Mammary epithelial cell (primary cell): Measurements from ENCODE around the gene RNU1-4.
"Not testable (repeated sequence)": the region's sequence is repeated elsewhere in the genome, so short reads cannot be mapped to it uniquely, and the experiment has no call there.

Experiments used
- EZH2 ChIP-seq: IDR thresholded peaks from 2 replicates; pipeline ENCODE4 v1.6.1; 2012; ENCODE audit warnings: low read length, inconsistent platforms, borderline replicate concordance
- TF ChIP-seq, protein P1 (sequence below), 2 donors: IDR thresholded peaks in 1 of 2; conservative IDR thresholded peaks in 1 of 2; 2 replicates each; pipeline ENCODE4 v1.5.1; 2011 to 2012; ENCODE audit warnings: inconsistent platforms in 2 of 2, low read length in 2 of 2, mild to moderate bottlenecking in 2 of 2, control low read depth in 1 of 2, low read depth in 1 of 2; ENCODE audit not compliant: insufficient read depth in 1 of 2; ENCODE audit errors: extremely low read depth in 1 of 2

DNA sequence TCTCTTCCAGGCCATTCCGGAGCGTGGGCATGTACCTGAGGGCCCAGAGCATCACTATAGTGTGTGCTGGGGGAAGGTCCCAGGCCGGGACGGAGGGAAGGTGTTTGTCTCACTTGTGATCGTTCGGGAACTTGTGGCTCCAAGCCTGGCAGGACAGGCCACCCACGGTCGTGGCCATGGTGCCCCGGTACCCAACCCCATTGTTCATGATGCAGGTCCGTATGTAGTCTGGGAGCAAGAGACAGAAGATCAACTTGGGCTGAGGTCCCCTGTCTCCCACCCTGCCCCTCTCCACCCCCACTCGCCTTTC, 20.1 kb downstream of the RNU1-4 start:
- TF ChIP-seq, protein P1, sequence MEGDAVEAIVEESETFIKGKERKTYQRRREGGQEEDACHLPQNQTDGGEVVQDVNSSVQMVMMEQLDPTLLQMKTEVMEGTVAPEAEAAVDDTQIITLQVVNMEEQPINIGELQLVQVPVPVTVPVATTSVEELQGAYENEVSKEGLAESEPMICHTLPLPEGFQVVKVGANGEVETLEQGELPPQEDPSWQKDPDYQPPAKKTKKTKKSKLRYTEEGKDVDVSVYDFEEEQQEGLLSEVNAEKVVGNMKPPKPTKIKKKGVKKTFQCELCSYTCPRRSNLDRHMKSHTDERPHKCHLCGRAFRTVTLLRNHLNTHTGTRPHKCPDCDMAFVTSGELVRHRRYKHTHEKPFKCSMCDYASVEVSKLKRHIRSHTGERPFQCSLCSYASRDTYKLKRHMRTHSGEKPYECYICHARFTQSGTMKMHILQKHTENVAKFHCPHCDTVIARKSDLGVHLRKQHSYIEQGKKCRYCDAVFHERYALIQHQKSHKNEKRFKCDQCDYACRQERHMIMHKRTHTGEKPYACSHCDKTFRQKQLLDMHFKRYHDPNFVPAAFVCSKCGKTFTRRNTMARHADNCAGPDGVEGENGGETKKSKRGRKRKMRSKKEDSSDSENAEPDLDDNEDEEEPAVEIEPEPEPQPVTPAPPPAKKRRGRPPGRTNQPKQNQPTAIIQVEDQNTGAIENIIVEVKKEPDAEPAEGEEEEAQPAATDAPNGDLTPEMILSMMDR (conservative IDR thresholded peaks at IDR 0.05 in 1 of 2, IDR thresholded peaks at IDR 0.05 in 1 of 2; ENCODE audit: extremely low read depth in 1 of 2, insufficient read depth in 1 of 2, low read depth in 1 of 2, low read length in 2 of 2) = not testable (repeated sequence)
- TF ChIP-seq EZH2 = not testable (repeated sequence)
